ENCODE data around the gene RAPGEF2. TPM values are rescaled to one million over a fixed set of nuclear protein-coding genes. Genes with fewer than 3 reads are reported as not detected.
"Not testable (repeated sequence)": the region's sequence is repeated elsewhere in the genome, so short reads cannot be mapped to it uniquely, and the experiment has no call there.

The RAPGEF2 gene
- total RNA-seq, 1 donor = 50.3 TPM

GRCh38 chr4:159065513-159066240 is 37.2 kb upstream of the RAPGEF2 start:
- Histone ChIP-seq H4K20me1 (ENCODE audit: insufficient read depth, low read length) (no peaks in the 10 kb centered on the region), H3K36me3 (ENCODE audit: insufficient read depth, low read length) (no peaks in the 10 kb centered on the region), H3K27me3 (ENCODE audit: insufficient read depth, low read length) (no peaks in the 10 kb centered on the region), H3K79me2 (ENCODE audit: insufficient read depth, low read length) (no peaks in the 10 kb centered on the region), H3K27ac (ENCODE audit: low read depth, low read length) (no peak overlapping the region), H3K4me2 (ENCODE audit: insufficient read depth, low read length) (no peak overlapping the region), H3K4me3 (ENCODE audit: insufficient read depth, low read length) (no peak overlapping the region), H3K4me1 (ENCODE audit: insufficient read depth, low read length) (peaks cover 15% of the 10 kb centered on the region), H2AFZ (ENCODE audit: low read length) (no peak overlapping the region), H3K9me3 (ENCODE audit: low read depth, low read length) (no peaks in the 10 kb centered on the region)
- no peak for TF ChIP-seq CTCF (IDR thresholded peaks at IDR 0.05; ENCODE audit: extremely low read depth, low read depth, low read length)
- no peak for DNase-seq (ENCODE audit: insufficient read length, low spot score, missing footprints)

- H3K27me3 ChIP-seq (ENCODE audit: insufficient read depth, low read length); H3K27ac ChIP-seq (ENCODE audit: low read depth, low read length); H4K20me1 ChIP-seq (ENCODE audit: insufficient read depth, low read length); H2AFZ ChIP-seq (ENCODE audit: low read length); H3K79me2 ChIP-seq (ENCODE audit: insufficient read depth, low read length); DNase-seq (ENCODE audit: insufficient read length, low spot score, missing footprints); H3K4me3 ChIP-seq (ENCODE audit: insufficient read depth, low read length); H3K9me3 ChIP-seq (ENCODE audit: low read depth, low read length); H3K4me2 ChIP-seq (ENCODE audit: insufficient read depth, low read length); H3K36me3 ChIP-seq (ENCODE audit: insufficient read depth, low read length): not testable (repeated sequence)
- H3K4me1 ChIP-seq (ENCODE audit: insufficient read depth, low read length) = peaks cover 32% of the 10 kb centered on the region
Observed at GRCh38 chr4:159068139-159068538, 34.7 kb upstream of the RAPGEF2 start.

- peaks cover 34% of the 10 kb centered on the region for H3K4me1 ChIP-seq (ENCODE audit: insufficient read depth, low read length)
- H3K27me3 ChIP-seq (ENCODE audit: insufficient read depth, low read length) = no peaks in the 10 kb centered on the region
- TF ChIP-seq CTCF (IDR thresholded peaks at IDR 0.05; ENCODE audit: extremely low read depth, low read depth, low read length) = no peak
- no peak overlapping the region for H2AFZ ChIP-seq (ENCODE audit: low read length)
- H3K36me3 ChIP-seq (ENCODE audit: insufficient read depth, low read length) = no peaks in the 10 kb centered on the region
- H3K4me3 ChIP-seq (ENCODE audit: insufficient read depth, low read length) = no peak overlapping the region
- H3K79me2 ChIP-seq (ENCODE audit: insufficient read depth, low read length) = no peaks in the 10 kb centered on the region
- H4K20me1 ChIP-seq (ENCODE audit: insufficient read depth, low read length) = no peaks in the 10 kb centered on the region
- peak overlapping the region; percentile 91 for H3K27ac ChIP-seq (ENCODE audit: low read depth, low read length)
- DNase-seq (ENCODE audit: insufficient read length, low spot score, missing footprints) = peak; percentile 45
- peak overlapping the region; percentile 59 for H3K4me2 ChIP-seq (ENCODE audit: insufficient read depth, low read length)
- H3K9me3 ChIP-seq (ENCODE audit: low read depth, low read length) = no peaks in the 10 kb centered on the region
Observed at GRCh38 chr4:159069922-159070321, 33.0 kb upstream of the RAPGEF2 start.

- H3K36me3 ChIP-seq (ENCODE audit: insufficient read depth, low read length) = no peaks in the 10 kb centered on the region
- peak; percentile 56 for DNase-seq (ENCODE audit: insufficient read length, low spot score, missing footprints)
- no peaks in the 10 kb centered on the region for H3K9me3 ChIP-seq (ENCODE audit: low read depth, low read length)
- H2AFZ ChIP-seq (ENCODE audit: low read length) = no peak overlapping the region
- H3K4me3 ChIP-seq (ENCODE audit: insufficient read depth, low read length) = no peak overlapping the region
- peaks cover 41% of the 10 kb centered on the region for H3K4me1 ChIP-seq (ENCODE audit: insufficient read depth, low read length)
- peak overlapping the region; percentile 91 for H3K27ac ChIP-seq (ENCODE audit: low read depth, low read length)
- no peaks in the 10 kb centered on the region for H3K27me3 ChIP-seq (ENCODE audit: insufficient read depth, low read length)
- no peaks in the 10 kb centered on the region for H4K20me1 ChIP-seq (ENCODE audit: insufficient read depth, low read length)
- peak overlapping the region; percentile 59 for H3K4me2 ChIP-seq (ENCODE audit: insufficient read depth, low read length)
- no peaks in the 10 kb centered on the region for H3K79me2 ChIP-seq (ENCODE audit: insufficient read depth, low read length)
- TF ChIP-seq CTCF (IDR thresholded peaks at IDR 0.05; ENCODE audit: extremely low read depth, low read depth, low read length) = no peak
Observed at GRCh38 chr4:159070742-159071141, 32.1 kb upstream of the RAPGEF2 start.

All from osteoblast (primary cell).